Measurements from ENCODE around the gene ARID5B.

ARID5B gene

GRCh38 chr10:61937631-61938351 lies 36.3 kb downstream of the ARID5B start:
- ATAC-seq (no peak), DNase-seq (no peak)

- DNase-seq = no peak
- ATAC-seq = no peak
Measured at GRCh38 chr10:61939902-61940301, 38.4 kb downstream of the ARID5B start.

- DNase-seq (no peak), ATAC-seq (no peak)
Measured at GRCh38 chr10:61941202-61941681, 39.7 kb downstream of the ARID5B start.

GRCh38 chr10:61942604-61943461 lies 41.3 kb downstream of the ARID5B start:
- peak; percentile 28 for ATAC-seq
- peak; percentile 25 for DNase-seq

- peak; percentile 78 for ATAC-seq
- no peak for DNase-seq
Measured at GRCh38 chr10:61943674-61944378, 42.3 kb downstream of the ARID5B start.

- DNase-seq (no peak), ATAC-seq (no peak)
Measured at GRCh38 chr10:61944410-61945147, 43.1 kb downstream of the ARID5B start.

GRCh38 chr10:61949687-61950086 lies 48.2 kb downstream of the ARID5B start:
- no peak for ATAC-seq
- DNase-seq = no peak

GRCh38 chr10:61950449-61951143 lies 49.1 kb downstream of the ARID5B start:
- DNase-seq = no peak
- ATAC-seq = no peak

- ATAC-seq = no peak
- DNase-seq = no peak
Measured at GRCh38 chr10:61951144-61951483, 49.6 kb downstream of the ARID5B start.

- no peak for DNase-seq
- no peak for ATAC-seq
Measured at GRCh38 chr10:61952028-61952674, 50.7 kb downstream of the ARID5B start.

GRCh38 chr10:61953183-61953582 lies 51.7 kb downstream of the ARID5B start:
- ATAC-seq = no peak
- no peak for DNase-seq

- DNase-seq (no peak), ATAC-seq (no peak)
Measured at GRCh38 chr10:61957806-61958205, 56.3 kb downstream of the ARID5B start.

- no peak for DNase-seq
- no peak for ATAC-seq
Measured at GRCh38 chr10:61958311-61958710, 56.8 kb downstream of the ARID5B start.

- ATAC-seq = no peak
- DNase-seq = no peak
Measured at GRCh38 chr10:61958805-61959204, 57.3 kb downstream of the ARID5B start.

GRCh38 chr10:61959814-61960213 lies 58.3 kb downstream of the ARID5B start:
- ATAC-seq (no peak), DNase-seq (no peak)

- ATAC-seq (no peak), DNase-seq (no peak)
Measured at GRCh38 chr10:61960396-61961120, 59.1 kb downstream of the ARID5B start.

GRCh38 chr10:61961278-61961677 lies 59.8 kb downstream of the ARID5B start:
- peak; percentile 17 for DNase-seq
- ATAC-seq = peak; percentile 60

GRCh38 chr10:61962971-61963370 lies 61.5 kb downstream of the ARID5B start:
- ATAC-seq (no peak), DNase-seq (no peak)

- ATAC-seq = no peak
Measured at GRCh38 chr10:61963669-61964058, 62.2 kb downstream of the ARID5B start.

GRCh38 chr10:61964059-61964709 lies 62.7 kb downstream of the ARID5B start:
- no peak for DNase-seq
- ATAC-seq = no peak

More at GRCh38 chr10:61963669-61964058, 62.2 kb downstream of the ARID5B start:
- DNase-seq = no peak
